ENCODE measurements around the gene RBM39.

GRCh38 chr20:35660122-35660937 lies 81.7 kb downstream of the RBM39 start:
- TF ChIP-seq HMG20B (CRISPR knock-in tag; IDR thresholded peaks at IDR 0.05) (no peak), CTCF (IDR thresholded peaks at IDR 0.05 in 2 of 3, conservative IDR thresholded peaks at IDR 0.05 in 1 of 3; ENCODE audit: insufficient read depth in 2 of 3, low read depth in 1 of 3, low read length in 3 of 3) (no peak), EGR1 (conservative IDR thresholded peaks at IDR 0.05) (no peak), KLF16 (IDR thresholded peaks at IDR 0.05) (no peak), ATF1 (CRISPR knock-in tag; IDR thresholded peaks at IDR 0.05) (no peak), ATF1 (tag; IDR thresholded peaks at IDR 0.05) (no peak), HNRNPUL1 (IDR thresholded peaks at IDR 0.05; ENCODE audit: low read length) (no peak), CHD4 (IDR thresholded peaks at IDR 0.05; ENCODE audit: insufficient read depth, insufficient replicate concordance, low read depth, low read length, poor library complexity, severe bottlenecking) (no peak), NRF1 (conservative IDR thresholded peaks at IDR 0.05 in 1 of 2, IDR thresholded peaks at IDR 0.05 in 1 of 2) (no peak)
